Activated CD8-positive, alpha-beta memory T cell treated with anti-CD3 and anti-CD28 coated beads, Interleukin-2, amount 50 U/mL, for 24 hours (primary cell): ENCODE measurements around the gene GPR151.

Experiments used
- DNase-seq: peaks from one replicate; pipeline ENCODE4 v3.0.0-alpha.2; 2020; ENCODE audit errors: extremely low read depth

GPR151 gene

DNA sequence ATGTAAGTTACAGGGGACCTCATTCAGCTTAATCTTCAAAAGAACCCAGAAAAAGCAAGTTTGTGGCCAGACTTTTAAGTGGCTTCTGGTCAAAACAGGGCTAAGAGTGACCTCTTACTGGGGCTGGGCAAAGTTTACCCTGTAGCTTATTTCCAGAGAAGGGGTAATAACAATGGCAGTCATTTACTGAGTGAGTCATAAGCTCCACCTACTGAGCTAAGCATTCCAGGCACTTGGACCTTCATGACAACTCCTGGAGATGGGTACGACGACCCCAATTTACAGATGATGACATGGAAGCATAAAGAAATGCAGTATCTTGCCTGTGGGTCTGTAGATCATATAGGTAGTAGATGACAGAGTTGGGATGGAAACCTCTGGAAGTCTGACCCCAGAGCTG, 4.7 kb upstream of the GPR151 start:
- DNase-seq = no peak

DNA sequence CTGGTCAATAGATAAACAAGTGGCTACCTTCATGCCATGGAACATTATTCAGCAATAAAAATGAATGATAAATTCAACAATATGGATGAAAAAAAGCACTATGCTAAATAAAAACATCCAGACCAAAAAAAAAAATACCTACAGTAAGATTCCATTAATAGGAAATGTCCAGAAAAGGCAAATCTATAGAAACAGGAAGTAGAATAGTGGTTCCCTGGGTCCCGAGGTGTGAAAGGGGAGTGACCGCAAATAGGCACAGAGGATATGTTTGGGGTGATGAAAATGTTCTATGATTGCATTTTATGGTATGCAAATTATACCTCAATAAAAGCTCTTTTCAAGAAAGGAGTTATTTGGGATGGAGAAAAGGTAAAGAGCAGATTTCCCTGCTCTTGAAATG, 3.6 kb upstream of the GPR151 start:
- DNase-seq = no peak

DNA sequence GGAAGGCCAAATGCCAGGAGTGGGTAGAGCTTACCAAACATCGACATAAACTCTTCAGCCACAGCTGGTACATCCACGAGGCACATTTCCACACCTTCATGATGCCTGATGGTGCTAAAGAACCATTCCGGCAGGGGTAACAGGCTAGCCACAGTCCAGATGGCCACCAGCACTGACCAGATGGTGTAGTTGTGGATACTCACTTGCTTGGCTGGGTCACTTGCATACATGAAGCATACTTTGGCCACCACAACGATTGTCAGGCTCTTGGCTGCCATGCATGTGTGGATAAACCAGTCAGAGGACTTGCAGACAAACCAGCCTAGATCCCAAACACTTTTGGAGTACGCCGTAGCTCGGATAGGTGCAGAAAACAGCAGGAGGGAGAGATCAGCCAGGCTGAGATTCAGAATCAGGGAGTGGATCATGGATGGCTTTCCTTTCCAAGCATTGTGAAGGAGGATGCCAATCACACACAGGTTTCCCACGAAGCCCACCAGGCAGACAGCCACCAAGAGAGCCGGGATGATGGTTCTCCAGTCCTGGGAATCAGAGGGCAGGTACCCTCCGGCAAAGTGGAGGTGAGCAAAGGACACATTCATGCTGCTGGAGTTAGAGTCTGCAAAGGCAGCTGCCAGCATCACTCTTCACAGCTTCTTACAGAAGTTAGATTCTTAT, 378 bp downstream of the GPR151 start:
- no peak for DNase-seq

DNA sequence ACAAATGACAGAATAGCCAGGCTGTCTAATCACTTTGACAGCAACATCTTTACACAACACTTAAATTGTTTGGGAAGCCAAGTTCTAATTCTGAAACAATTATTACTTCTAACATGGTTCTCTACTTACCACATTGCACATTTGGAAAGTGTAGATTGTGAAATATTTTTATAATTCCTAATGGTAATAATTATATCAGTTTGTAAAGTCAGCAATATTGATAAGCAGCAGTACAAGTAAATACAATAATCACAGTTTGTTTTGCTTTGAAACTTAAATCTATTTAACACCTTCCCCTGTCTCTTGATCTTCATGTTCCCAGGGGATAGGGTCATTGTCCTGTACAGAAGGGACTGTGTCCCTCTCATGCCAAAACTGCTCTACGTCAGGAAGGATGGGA, 1.4 kb downstream of the GPR151 start:
- DNase-seq = no peak

DNA sequence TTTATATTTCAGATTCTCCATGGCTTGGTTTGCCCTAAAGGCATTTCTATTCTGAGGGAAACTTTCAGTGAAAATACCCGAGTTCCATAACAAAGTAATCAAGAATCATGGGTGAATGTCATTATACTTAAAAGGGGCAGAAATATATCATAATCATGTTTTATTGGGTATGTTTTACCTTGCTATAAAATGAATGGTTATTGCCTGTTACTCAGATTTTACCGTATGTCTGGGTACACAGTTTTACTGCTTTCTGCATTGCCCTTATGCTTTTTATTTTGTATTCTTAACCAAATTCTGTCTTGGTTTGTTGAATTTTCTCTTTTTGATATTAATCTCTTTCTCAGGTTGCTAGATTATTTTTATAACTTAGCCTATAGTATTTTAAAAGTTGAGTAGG, 2.5 kb downstream of the GPR151 start:
- DNase-seq = no peak

DNA sequence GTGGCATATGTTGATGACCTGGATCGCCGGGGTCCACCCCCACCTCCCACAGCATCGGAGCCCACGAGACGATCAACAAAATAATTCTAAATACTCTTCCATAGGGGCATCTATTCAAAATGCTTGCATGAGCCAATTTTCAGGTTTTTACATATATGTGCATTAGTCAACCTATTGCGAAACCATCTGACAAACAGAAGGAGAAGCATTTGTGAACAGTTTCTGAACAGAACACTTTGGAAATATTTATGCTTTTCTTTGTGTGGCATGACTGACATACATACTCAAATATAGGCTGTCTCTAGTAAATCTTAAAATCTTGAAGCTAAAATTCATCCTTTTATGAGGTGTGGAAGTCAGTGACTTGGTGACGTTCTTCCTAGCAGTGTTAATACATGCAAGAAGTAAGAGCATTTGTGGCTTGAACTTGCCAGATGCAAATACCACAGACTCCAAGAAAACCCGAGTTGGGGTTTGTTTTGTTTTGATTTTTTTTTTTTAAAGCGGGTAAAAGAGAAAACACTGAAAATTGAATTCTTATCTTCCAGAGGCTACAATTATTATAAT, 5.3 kb downstream of the GPR151 start:
- DNase-seq = no peak

DNA sequence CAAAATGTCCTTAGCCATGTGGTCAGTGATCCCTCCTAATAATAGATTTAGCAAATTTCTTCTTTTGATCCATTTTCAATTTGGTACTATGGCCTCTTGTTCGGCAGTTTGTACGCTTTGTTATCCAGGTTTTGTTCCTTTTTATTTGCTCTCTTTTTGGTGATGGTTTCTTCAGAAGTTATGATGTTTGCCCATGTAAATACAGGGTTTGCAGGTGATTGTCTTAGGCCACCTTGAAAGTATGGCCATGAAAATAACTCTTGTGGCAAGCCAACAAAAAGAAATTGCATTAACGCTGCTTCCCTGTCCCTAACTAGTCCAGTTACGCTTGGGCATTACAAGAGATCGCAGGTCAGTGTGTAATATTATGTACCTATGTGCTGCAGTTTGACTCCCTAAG, 8.6 kb downstream of the GPR151 start:
- no peak for DNase-seq

DNA sequence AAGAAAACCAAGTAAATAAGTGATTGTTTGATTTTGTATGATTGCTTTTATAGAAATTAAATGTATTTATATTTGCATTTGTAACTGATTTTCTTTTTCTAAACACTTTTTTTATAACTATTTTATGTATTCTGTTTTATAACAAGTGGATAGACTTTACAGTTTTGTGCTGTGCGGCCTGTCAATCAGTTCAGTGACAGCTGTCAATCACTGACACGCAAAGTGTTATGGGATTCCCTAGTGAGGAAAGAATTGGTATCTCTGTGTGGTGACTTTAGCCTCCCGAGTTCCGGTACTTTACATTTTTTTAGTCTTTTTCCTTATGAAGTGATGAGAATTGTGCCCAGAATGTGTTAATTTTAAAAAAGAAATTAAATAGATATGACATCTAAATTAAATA, 16.3 kb downstream of the GPR151 start:
- no peak for DNase-seq

DNA sequence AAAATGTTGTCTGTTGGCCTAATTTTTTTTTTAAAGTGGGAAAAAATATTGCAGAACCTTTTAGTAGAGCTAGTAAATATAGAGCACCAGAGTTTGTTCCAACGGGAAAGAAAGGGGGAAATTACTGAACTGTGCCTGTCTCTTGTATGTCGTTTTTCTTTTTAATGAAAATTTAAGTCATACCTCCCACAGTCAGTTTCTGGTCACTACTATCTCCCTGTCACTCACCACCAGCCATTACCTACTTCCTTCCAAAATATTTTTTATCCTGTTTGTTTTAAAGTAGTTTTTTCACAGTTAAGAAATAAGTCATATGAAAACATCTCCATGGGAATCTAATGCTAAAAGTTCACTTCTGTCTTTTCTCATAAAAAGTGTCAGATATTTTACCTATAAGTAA, 21.3 kb downstream of the GPR151 start:
- DNase-seq = no peak

DNA sequence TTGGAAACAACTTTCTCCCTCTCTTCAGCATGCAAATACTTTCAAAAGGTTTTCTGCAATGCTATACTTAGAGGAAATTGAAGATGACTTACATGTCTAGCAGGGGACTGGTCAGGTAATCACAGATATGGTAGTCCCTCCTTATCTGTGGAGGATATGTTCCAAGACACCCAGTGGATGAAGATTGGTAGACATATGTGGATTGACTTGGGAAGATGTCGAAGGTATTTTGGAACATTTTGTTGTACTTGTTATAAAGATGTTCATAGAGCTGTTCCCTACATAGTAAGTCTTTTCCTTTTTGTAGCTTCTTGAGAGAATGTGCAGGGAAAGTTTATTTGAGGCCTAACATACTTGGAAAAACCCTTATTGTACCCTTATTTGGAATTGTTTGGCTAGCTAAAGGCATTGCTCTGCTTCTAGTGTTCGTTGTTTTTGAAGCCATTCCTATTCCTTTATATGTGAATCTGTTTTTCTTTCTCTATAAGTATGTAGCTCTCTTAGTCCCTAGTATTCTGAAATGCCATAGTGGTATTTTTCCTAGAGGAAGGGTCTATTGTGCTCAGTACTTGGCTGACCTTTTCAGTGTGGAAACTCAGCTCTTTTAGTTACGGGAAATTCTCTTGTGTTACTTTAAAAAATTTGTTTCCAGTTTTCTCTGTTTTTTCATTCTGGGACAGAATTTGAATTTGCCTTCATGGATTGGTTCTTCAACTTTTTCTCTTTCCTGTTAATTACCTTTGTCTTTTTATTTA, 25.7 kb downstream of the GPR151 start:
- no peak for DNase-seq

DNA sequence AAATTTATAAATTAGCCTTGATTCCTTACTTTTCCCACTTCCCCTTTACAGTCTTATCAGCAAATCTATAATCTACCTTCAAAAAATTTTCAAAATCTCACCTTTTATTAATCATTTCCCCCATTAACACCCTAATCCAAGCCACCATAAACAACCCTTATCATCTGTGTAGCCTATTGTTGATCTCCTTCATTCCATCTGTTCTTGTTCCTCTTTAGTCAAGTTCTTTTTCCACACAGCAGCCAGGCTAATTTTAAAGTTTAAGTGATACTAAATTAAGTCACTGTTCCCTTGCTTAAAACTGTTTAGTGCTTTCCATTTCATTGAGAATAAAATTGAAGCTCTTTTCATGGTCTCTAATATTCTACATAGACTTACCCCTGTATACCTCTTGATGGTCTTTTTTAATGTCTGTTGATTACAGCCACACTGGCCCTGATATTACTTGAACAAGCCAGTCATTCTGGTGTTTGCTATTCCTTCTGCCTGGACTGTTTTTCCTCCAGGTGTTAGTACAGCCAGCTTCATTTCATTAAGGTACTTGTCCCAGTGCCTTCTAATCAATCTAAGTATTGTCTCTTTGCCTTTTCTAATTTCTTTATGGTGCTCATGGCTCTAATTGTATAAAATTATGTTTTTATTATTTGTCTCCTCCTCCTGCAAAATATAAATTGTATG, 31.1 kb downstream of the GPR151 start:
- no peak for DNase-seq

DNA sequence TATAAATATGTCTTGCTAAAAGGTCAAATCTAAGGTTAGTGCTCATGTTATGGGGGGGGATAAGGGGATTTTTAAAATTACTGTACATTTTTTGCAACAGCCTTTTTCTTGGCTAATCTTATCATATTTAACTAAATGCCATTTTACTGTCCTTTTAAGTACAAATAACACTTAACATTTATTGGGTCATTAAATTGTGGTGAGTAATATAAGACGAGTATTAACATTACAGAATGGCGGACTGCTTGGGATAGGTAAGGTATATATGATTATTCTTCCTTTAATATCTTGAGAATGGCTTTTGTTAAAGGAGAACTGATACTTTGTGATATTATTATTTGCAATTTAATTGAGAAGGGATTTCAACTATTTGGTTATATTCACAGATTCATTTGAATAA, 33.2 kb downstream of the GPR151 start:
- DNase-seq = no peak

DNA sequence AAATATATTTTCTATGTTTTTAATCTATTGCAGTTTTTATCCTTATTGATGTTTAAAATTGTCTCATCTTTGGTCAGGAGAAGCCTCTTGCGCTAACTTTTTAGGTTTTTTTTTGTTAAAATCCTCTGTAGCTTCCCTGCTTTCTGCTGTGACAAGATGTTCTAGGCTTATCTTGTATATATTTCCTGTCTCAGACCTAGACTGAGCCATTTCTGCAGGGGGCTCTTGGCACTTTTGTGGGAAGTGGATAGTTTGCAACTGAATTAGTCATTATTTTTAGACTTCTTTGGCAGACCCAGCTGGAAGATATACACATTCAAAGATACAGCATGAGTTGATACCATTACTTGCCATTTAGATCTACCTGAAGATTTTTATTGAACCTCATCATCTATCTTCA, 40.1 kb downstream of the GPR151 start:
- DNase-seq = no peak

DNA sequence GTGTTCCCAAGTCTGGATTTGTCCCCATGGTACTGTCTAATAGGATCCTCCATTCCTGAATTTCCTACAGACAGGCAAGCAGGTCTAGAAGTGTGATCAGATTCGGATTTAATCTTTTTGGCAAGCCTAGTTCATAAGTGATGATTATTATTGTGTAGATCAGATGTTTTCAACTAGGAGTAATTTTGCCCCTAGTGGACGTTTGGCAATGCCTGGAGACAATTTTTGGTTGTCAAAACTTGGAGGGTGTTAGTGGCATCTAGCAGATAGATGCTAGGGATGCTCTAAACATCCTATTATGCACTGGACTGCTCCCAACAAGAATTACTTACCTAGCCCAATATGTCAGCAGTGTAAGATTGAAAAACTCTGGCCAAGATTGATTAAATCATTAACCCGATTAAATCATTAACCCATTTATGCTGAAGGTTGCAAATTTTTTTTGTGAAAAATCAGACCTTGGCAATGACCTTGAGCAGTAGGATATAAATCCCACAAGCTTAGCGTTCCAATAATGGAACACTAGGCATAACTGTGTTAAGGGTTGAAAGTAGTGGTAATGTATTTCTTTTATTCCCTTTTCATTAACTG, 40.7 kb downstream of the GPR151 start:
- no peak for DNase-seq

DNA sequence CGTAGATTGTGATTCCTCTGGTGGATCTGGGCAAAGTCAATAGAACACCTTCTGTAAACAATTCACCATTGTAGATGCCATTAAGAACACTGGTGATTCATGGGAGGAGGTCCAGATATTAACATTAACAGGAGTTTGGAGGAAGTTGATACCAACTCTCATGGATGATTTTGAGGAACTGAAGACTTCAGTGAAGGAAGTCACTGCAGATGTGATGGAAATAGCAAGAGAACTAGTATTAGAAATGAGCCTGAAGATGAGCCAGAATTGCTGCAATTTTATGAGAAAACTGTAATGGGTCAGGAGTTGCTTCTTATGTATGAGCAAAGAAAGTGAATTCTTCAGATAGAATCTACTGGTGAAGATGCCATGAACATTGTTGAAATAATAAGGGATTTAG, 41.9 kb downstream of the GPR151 start:
- no peak for DNase-seq

DNA sequence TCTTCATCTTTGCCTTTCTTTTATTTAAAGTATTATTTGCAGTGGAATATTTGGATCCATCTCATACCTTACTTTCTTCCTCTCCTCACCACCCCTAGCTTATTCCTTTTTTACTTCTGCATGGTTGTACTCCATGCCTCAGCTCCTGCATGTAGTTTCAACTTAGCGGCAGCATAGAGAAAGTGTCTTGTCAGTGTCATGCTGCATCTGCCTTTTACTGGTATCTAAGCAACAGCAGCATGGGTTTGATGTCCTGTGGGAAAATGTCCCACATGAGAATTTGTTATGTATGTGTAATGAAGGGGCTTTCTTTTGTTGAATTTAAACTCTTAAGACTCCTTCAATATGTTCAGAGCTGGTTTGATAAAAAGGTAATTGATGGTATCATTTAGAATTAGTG, 48.2 kb downstream of the GPR151 start:
- no peak for DNase-seq

DNA sequence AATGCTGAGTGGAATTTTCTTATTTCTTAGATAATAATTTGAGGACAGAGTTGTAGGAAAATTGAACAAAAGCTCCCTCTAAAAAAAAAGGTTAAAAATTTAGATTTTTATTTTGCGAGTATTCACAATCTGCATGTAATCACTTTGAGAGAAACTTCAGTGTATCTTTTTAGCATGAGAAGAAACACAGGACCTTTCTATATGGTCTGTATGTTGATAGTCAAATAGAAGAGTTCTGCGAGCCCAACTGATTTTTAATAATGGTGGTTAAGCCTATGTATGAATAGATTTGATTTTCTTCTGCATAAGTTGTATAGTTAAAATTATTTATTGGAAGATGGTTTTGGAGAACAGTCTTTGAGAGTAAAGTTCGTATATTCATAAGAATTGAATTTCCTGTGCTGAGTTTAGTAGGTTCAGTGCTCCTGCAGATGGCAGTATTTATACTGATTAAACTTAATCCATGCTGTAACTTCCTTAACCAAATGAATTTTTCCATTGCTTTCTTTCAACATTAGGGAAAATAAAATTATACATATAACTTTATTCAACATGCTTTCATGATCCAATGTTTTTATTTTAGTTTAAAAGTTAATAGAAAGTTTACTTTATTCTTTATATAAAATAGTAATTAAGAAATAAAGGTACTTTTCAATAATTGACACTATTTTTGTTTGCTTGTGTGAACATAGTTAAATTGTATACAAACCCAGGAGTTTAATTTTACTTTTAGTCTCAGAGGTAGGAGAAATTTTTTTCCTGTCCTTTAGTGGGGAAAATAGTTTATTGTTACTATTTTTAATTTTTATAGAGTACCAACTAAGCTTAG, 49.3 kb downstream of the GPR151 start:
- no peak for DNase-seq

DNA sequence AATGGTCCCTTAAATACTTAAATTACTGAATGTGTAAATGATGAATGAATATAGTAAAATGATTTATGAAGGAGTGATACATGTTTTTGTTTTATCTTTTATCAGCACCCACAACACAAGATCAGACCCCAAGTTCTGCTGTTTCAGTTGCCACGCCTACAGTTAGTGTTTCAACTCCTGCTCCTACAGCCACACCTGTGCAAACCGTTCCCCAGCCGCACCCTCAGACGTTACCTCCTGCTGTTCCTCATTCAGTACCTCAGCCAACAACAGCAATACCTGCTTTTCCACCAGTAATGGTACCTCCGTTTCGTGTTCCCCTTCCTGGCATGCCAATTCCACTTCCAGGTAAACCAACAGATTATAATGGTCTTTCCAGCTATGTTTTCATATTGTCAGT, 52.5 kb downstream of the GPR151 start:
- DNase-seq = no peak
